Thyroid gland (tissue), 4 donors: ENCODE measurements around the gene RNF224. TPM values are rescaled to one million over a fixed set of nuclear protein-coding genes. Genes with fewer than 3 reads are reported as not detected.
A peak's percentile ranks its signal among the peaks of the same experiment; 100 is the strongest.

Experiments
- DNase-seq, 2 donors: peaks; one replicate each; pipeline ENCODE4 v3.0.0-alpha.2; 2019
- H3K27ac ChIP-seq, 3 donors: fragments of 200-600 bp; sonication (generic); 1 replicate in 2 of 3; 2 replicates in 1 of 3; pipeline ENCODE4 v1.5.1; 2016 to 2019; ENCODE audit warnings: mild to moderate bottlenecking in 1 of 3, moderate library complexity in 1 of 3
- H3K27me3 ChIP-seq: fragments of 200-600 bp; sonication (generic); one replicate; pipeline ENCODE4 v1.5.1; 2019
- H3K36me3 ChIP-seq, 2 donors: fragments of 200-600 bp; sonication (generic); one replicate each; pipeline ENCODE4 v1.5.1; 2016 to 2019
- H3K4me1 ChIP-seq, 2 donors: fragments of 200-600 bp; sonication (generic); one replicate each; pipeline ENCODE4 v1.5.1; 2017 to 2019
- H3K4me3 ChIP-seq, 3 donors: fragments of 200-600 bp; sonication (generic); replicated peaks in 1 of 3; 1 replicate in 2 of 3; 2 replicates in 1 of 3; pipeline ENCODE4 v1.5.1; 2016; ENCODE audit warnings: mild to moderate bottlenecking in 1 of 3
- H3K9me3 ChIP-seq: fragments of 200-600 bp; sonication (generic); one replicate; pipeline ENCODE4 v1.5.1; 2017
- POLR2A ChIP-seq, 2 donors: fragments of 450-650 bp; IDR thresholded peaks; one replicate each; pipeline ENCODE4 v1.6.1; 2017; ENCODE audit warnings: antibody characterized with exemption in 2 of 2, mild to moderate bottlenecking in 2 of 2, moderate library complexity in 1 of 2
- WGBS, 2 donors: methylation state at CpG; one replicate each; pipeline ENCODE4 v1.1.5; 2017; 5-methylcytosine and 5-hydroxymethylcytosine counted together
- intact Hi-C: fragments of 100-400 bp; cut with DNase I; formaldehyde crosslinking; loops from one replicate; pipeline ENCODE4 v1.15.1; 2023
- total RNA-seq, 4 donors: library from RNA; depleted of rRNA; stranded (reverse); fragments of >200 nt; gene quantifications; one replicate each; pipeline ENCODE4 v1.2.3, GENCODE V29; 2016
- TF ChIP-seq, protein P1 (sequence below), 6 experiments: fragments of 200-600 bp in 3 of 6; fragments of 450-650 bp in 3 of 6; sonication (generic) in 3 of 6; IDR thresholded peaks; one replicate each; pipeline ENCODE4 v1.5.1; 2016 to 2019; ENCODE audit warnings: antibody characterized with exemption in 6 of 6, mild to moderate bottlenecking in 2 of 6, inconsistent platforms in 1 of 6, moderate library complexity in 1 of 6

Gene RNF224
- total RNA-seq, 4 donors from 2014 or later: 0.33 to 0.81 TPM; not detected in 2

DNA sequence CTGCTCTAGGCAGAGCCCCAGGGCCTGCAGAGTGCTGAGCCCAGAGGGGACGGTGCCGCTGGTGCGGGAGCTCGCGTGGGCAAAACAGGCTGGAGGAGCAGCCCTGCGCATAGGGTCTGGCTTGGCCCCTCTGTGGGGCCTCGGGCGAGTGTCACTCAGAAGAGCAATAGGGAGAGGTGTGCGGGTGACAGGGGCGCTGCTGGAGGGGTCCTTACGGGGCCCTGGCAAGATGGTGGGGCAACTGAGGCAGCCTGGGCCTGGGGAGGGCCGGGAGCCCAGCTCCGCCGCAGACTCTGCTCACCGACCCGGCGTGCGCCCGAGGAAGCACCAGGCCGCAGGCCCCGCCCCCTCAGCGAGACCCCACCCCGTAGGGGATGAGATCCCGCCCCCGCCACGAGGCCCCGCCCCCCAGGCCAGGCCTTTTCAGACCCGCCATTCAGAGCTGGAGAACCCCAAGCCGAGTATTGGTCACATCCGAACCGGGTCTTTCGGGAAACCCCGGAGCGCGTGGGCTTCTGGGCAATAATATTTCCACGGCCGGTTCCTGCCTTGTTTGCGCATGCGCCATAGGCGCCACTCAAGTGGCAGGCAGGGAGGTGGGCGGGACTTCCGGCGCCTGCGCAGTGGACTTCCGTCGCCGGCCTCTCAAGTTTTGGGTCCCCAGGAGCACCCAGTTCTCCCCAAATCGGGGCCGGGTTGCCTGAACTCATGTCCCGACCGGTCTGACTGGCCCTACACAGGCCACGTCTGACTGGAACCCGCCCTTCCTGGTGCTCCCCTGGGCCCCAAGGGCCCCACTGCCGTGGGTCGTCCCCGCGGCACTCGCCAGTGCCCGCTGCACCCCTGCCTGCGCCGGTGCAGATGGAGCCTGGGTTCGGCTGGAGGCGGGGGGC is 4.0 kb upstream of the RNF224 start:
- peaks cover 31 to 47% of the 10 kb centered on the region in 2 donors for H3K4me1 ChIP-seq
- DNase-seq: peak; percentile 97
- peak in 1 of 2 donors; percentile 65 for TF ChIP-seq POLR2A (IDR thresholded peaks at IDR 0.05)
- TF ChIP-seq, protein P1, sequence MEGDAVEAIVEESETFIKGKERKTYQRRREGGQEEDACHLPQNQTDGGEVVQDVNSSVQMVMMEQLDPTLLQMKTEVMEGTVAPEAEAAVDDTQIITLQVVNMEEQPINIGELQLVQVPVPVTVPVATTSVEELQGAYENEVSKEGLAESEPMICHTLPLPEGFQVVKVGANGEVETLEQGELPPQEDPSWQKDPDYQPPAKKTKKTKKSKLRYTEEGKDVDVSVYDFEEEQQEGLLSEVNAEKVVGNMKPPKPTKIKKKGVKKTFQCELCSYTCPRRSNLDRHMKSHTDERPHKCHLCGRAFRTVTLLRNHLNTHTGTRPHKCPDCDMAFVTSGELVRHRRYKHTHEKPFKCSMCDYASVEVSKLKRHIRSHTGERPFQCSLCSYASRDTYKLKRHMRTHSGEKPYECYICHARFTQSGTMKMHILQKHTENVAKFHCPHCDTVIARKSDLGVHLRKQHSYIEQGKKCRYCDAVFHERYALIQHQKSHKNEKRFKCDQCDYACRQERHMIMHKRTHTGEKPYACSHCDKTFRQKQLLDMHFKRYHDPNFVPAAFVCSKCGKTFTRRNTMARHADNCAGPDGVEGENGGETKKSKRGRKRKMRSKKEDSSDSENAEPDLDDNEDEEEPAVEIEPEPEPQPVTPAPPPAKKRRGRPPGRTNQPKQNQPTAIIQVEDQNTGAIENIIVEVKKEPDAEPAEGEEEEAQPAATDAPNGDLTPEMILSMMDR (IDR thresholded peaks at IDR 0.05): no peak
- H3K4me3 ChIP-seq: peak overlapping the region; percentile 39 to 78 (median 53)
- WGBS, 2 donors: 2 to 3% methylated on average over 25 to 32 of the region's 63 CpGs
- peak overlapping the region; percentile 77 to 87 (median 86) for H3K27ac ChIP-seq
- no peaks in the 10 kb centered on the region for H3K36me3 ChIP-seq
- H3K9me3 ChIP-seq: no peaks in the 10 kb centered on the region
- intact Hi-C loops: no loop called here
- no peaks in the 10 kb centered on the region for H3K27me3 ChIP-seq

DNA sequence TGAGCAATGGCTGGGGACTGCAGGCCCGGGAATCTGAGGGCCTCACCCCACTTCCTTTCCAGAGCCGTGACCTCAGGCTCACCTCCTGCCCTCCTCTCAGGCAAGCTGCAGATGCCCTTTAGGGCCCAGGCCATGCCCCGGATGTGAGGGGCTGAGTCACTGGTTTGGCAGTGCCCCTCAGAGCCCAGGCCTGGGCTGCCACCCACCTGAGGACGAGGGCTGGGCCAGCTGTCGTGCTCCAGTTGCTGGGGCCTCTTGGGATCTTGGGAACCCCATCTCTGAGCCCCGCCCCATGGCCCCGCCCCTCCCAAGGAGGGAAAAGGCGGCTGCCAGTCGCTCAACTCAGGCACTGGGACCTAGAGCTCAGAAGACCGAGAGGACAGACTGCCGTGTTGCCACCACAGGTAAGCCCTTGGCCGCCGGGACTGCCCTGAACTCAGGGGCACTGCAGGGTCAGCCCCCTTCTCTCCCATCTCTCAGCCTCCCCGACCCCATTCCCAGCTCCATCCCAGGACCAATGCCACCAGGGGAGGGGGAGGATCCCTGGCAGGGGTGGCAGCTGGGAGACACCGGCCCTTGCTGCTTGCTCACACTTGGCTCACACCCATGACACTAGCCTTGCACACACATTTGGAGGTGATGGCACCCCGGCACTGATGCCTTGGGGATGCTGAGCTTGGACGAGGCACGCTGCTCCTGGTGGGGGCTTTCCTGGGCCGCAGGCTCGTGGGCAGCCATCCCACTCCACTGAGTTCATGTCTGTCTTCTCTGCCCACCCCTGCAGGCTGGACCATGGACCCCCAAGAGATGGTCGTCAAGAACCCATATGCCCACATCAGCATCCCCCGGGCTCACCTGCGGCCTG is 2.2 kb upstream of the RNF224 start, which contains the start of gene CYSRT1:
CYSRT1 (plus strand) TSS at position 345 of the 865 bp plus-strand sequence; CDS start at position 793, 448 bp downstream.
- peak within 1 kb of the TSS in 1 of 3 donors; percentile 87 for H3K27ac ChIP-seq

DNA sequence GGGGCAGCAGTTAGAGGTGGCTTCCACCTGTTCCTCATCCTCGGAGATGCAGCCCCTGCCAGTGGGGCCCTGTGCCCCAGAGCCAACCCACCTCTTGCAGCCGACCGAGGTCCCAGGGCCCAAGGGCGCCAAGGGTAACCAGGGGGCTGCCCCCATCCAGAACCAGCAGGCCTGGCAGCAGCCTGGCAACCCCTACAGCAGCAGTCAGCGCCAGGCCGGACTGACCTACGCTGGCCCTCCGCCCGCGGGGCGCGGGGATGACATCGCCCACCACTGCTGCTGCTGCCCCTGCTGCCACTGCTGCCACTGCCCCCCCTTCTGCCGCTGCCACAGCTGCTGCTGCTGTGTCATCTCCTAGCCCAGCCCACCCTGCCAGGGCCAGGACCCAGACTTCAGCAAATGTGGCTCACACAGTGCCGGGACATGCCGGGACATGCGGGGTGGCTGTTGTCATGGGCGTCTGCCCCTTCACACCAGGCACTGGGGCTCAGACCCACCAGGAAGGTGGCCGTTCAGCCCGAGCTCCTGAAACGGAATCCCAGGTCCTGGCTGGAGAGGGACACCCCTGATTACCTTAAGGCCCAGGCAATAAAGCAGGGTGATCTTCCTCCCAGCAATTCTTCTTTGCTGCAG is 1.5 kb upstream of the RNF224 start:
- Histone ChIP-seq H3K4me3 (no peak overlapping the region), H3K27ac (peak overlapping the region in 1 of 3 donors; percentile 87), H3K9me3 (no peaks in the 10 kb centered on the region), H3K4me1 (peaks cover 31 to 47% of the 10 kb centered on the region in 2 donors), H3K27me3 (no peaks in the 10 kb centered on the region), H3K36me3 (no peaks in the 10 kb centered on the region)
- intact Hi-C loops: loop anchor here (5.0 kb wide), 1 partner anchor 39 kb away; the partner anchor contains the start of genes ANAPC2 and SSNA1
- no peak for DNase-seq
- TF ChIP-seq, protein P1 (IDR thresholded peaks at IDR 0.05): no peak
- TF ChIP-seq POLR2A (IDR thresholded peaks at IDR 0.05): no peak
- WGBS, 2 donors: 85 to 89% methylated on average over 4 to 16 of the region's 21 CpGs

More for the DNA sequence above, 2.2 kb upstream of the RNF224 start, which contains the start of gene CYSRT1:
- no peaks in the 10 kb centered on the region for H3K9me3 ChIP-seq
- peaks cover 31 to 47% of the 10 kb centered on the region in 2 donors for H3K4me1 ChIP-seq
- no peaks in the 10 kb centered on the region for H3K27me3 ChIP-seq
- DNase-seq: no peak
- 46 to 82% methylated on average over 7 to 8 of the region's 23 CpGs for WGBS, 2 donors
- no peaks in the 10 kb centered on the region for H3K36me3 ChIP-seq
- peak within 1 kb of the TSS in 2 of 3 donors; percentile 21 to 78 for H3K4me3 ChIP-seq
- intact Hi-C loops: loop anchor here (5.0 kb wide), 1 partner anchor 38 kb away; the partner anchor contains the start of genes ANAPC2 and SSNA1
- TF ChIP-seq, protein P1 (IDR thresholded peaks at IDR 0.05): no peak
- no peak for TF ChIP-seq POLR2A (IDR thresholded peaks at IDR 0.05)

DNA sequence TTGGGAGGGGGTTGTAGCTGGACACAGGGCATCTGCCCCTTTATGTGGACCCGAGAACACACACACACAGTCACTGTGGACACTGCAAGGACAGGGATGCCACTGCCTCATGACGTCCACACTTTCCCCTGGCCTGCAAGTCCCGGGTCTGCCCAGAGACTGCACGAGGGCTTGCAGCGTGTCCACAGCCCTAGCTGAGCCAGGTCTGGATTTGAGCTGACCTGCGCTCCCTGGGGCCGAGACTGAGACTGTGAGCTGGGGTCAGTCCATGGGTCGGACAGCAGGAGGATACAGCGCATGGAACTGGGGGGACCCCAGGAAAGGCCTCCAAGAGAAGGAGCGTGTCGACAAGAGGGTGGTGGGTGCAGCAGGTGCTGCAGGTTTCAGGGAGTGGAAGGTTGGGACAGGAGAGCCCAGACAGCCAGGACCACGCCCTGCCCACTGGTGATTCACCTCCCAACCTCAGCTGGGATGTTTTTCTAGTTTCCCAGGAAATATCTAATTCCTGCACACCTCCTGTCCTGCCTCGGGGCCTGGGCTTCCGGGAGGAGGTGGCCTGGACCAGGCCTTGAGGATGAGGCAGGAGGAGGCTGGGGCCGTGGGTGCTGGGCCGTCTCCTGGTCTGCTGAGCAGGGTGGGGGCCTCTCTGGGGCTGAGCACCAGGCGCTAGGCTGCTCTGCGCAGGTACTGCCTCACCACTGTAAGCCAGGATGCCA is 806 bp upstream of the RNF224 start:
- Histone ChIP-seq H3K9me3 (no peaks in the 10 kb centered on the region), H3K27me3 (no peaks in the 10 kb centered on the region), H3K27ac (peak overlapping the region; percentile 67 to 87 (median 85)), H3K36me3 (no peaks in the 10 kb centered on the region), H3K4me1 (peaks cover 31 to 44% of the 10 kb centered on the region in 2 donors), H3K4me3 (no peak overlapping the region)
- intact Hi-C loops: loop anchor here (5.0 kb wide), 1 partner anchor 39 kb away; the partner anchor contains the start of genes ANAPC2 and SSNA1
- no peak for TF ChIP-seq POLR2A (IDR thresholded peaks at IDR 0.05)
- TF ChIP-seq, protein P1 (IDR thresholded peaks at IDR 0.05): no peak
- no peak for DNase-seq
- 63 to 73% methylated on average over 14 to 15 of the region's 18 CpGs for WGBS, 2 donors
